COLO668 (cell line): Measurements from ENCODE around the gene ANKRD27.

Source experiments
- DNase-seq: peaks from one replicate; lab custom pipeline; 2025; ENCODE audit not compliant: unreplicated experiment; lab: John Stamatoyannopoulos, UW

Gene ANKRD27

DNA sequence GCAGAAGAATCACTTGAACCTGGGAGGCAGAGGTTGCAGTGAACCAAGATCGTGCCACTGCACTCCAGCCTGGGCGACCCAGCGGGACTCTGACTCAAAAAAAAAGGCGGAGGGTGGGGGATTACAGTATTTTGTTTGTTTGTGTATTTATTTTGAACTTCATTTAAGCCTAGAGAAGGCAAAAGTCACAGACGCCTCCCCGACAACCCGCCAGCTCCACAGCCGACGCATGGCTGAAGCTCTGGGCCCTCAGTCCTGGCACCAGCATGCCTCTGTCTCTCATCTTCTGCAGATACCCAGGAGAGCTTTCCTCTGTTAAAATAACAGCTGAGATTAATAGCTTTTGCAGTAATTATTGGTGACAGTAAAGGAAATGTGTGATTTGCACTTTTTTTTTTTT lies 111.2 kb downstream of the ANKRD27 start:
- DNase-seq, result no peak

DNA sequence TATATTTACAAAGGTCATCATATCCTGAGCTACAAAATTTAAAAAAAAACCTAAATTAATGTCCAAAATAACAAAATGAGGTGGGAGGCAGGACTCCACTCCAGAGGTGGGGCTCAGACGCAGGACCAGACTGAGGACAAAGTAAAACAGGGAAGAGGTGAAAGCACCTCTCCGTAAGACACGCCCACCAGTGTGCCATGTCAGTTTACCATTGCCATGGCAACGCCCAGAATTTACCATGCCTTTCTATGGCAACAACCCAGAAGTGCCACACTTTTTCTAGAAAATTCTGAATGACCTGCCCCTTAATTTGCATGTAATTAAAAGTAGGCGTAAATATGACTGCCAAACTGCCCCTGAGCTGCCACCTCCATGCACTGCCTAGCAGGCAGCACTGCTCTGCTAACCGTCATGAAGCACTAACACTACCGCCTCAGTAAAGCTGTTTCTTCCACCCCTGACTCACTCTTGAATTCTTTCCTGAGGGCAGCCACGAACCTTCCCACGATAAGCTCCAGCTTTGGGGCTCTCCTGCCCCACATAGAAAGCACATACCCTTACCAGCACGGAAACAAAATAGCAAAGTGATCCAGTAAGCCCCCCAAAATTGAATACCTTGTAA lies 116.3 kb downstream of the ANKRD27 start:
- no peak for DNase-seq

DNA sequence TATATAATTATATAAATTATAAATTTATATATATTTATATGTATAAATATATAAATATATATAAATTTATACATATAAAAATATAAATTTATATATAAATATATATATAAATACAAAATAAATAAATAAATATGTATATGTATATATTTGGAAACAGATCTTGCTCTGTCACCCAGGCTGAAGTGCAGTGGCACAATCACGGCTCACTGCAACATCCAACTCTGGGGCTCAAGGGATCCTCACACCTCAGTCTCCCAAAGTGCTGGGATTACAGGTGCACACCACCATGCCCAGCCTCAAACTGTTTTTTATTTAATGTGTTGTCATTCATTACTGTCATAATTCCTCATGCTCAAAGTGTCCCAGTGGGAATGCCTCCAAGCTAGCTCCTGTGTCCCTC lies 119.2 kb downstream of the ANKRD27 start:
- DNase-seq, result no peak

DNA sequence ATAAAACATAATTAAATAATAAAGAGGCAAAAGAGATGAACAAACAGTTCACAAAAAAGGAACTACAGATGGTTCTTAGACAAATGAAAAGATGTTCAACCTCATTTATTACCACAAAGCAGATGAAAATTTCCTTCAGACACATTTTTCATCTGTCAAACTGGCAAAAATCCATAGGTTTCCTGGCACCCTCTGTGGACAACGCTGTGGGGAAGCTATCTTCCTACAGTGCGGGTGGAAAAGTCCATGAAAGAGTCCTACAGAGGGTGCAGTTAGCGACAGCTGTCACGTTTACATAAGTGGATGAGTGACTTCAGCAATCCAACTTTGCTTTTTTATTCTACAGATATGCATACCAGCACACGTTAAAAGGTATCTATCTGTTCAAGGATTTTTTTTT lies 124.3 kb downstream of the ANKRD27 start:
- no peak for DNase-seq
